ENCODE measurements around the gene GPR155.
"Not testable (repeated sequence)": the region's sequence is repeated elsewhere in the genome, so short reads cannot be mapped to it uniquely, and the experiment has no call there.

The GPR155 gene

GRCh38 chr2:174438146-174438886 is 48.5 kb downstream of the GPR155 start:
- DNase-seq (ENCODE audit: low read depth), result no peak

- DNase-seq (ENCODE audit: low read depth), result no peak
Observed at GRCh38 chr2:174436351-174436750, 50.5 kb downstream of the GPR155 start.

GRCh38 chr2:174431902-174432301 is 54.9 kb downstream of the GPR155 start:
- no peak for DNase-seq (ENCODE audit: low read depth)

GRCh38 chr2:174430066-174430465 is 56.8 kb downstream of the GPR155 start:
- no peak for DNase-seq (ENCODE audit: low read depth)

GRCh38 chr2:174428214-174428613 is 58.6 kb downstream of the GPR155 start:
- no peak for DNase-seq (ENCODE audit: low read depth)

GRCh38 chr2:174412256-174412655 is 74.6 kb downstream of the GPR155 start:
- DNase-seq (ENCODE audit: low read depth), result no peak

GRCh38 chr2:174410039-174410438 is 76.8 kb downstream of the GPR155 start:
- DNase-seq (ENCODE audit: low read depth), result not testable (repeated sequence)

GRCh38 chr2:174403628-174404027 is 83.2 kb downstream of the GPR155 start:
- DNase-seq (ENCODE audit: low read depth), result no peak

- DNase-seq (ENCODE audit: low read depth), result no peak
Observed at GRCh38 chr2:174400853-174401252, 86.0 kb downstream of the GPR155 start.

- DNase-seq (ENCODE audit: low read depth), result no peak
Observed at GRCh38 chr2:174399171-174399570, 87.7 kb downstream of the GPR155 start.

- no peak for DNase-seq (ENCODE audit: low read depth)
Observed at GRCh38 chr2:174397773-174398172, 89.1 kb downstream of the GPR155 start.

- DNase-seq (ENCODE audit: low read depth), result no peak
Observed at GRCh38 chr2:174395969-174396630, 90.7 kb downstream of the GPR155 start.

- DNase-seq (ENCODE audit: low read depth), result peak; percentile 76
Observed at GRCh38 chr2:174395284-174395968, 91.4 kb downstream of the GPR155 start, which contains the start of gene SCRN3. Gene SCRN3 (plus strand): TSS chr2:174395730. CDS start chr2:174398284, 2,554 bp downstream.

- DNase-seq (ENCODE audit: low read depth), result no peak
Observed at GRCh38 chr2:174392706-174393105, 94.1 kb downstream of the GPR155 start.

- DNase-seq (ENCODE audit: low read depth), result not testable (repeated sequence)
Observed at GRCh38 chr2:174390303-174390702, 96.5 kb downstream of the GPR155 start.

- no peak for DNase-seq (ENCODE audit: low read depth)
Observed at GRCh38 chr2:174389542-174389941, 97.3 kb downstream of the GPR155 start.

GRCh38 chr2:174388706-174389105 is 98.1 kb downstream of the GPR155 start:
- not testable (repeated sequence) for DNase-seq (ENCODE audit: low read depth)

- no peak for DNase-seq (ENCODE audit: low read depth)
Observed at GRCh38 chr2:174385201-174385600, 101.6 kb downstream of the GPR155 start.

GRCh38 chr2:174383796-174384195 is 103.0 kb downstream of the GPR155 start:
- DNase-seq (ENCODE audit: low read depth), result no peak
